ENCODE results near the gene ASTN2. TPM values are rescaled to one million over a fixed set of nuclear protein-coding genes. Genes with fewer than 3 reads are reported as not detected.

The ASTN2 gene
- total and polyA plus RNA-seq, 12 donors, result 1.9 to 11.1 (median 4.0) TPM

DNA sequence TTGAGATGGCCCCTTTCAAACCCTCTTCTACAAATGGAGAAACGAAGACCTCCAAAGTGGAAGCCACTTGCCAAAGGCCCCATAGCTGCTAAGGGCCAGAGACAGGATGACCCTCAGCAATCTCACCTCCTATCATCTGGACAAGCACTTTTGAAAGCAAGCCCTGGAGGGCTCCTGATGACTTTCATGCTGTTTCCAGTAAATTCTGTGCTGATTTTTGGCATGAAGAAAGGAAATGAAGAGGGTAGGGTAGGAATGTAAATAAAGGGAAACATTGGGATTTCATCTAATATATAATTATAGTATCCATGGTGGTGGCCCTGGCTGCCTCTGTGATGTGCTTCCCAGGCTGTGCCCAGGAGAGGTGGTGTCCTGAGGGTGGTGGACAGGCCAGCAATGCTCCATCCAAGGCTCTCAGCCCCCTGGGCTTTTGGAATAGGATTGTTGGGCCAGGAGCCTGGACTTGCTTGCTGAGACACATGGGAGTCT lies 935.8 kb downstream of the ASTN2 start:
- peak overlapping the region in 1 of 10 donors; percentile 15 for H3K27ac ChIP-seq
- no peak overlapping the region for H3K4me3 ChIP-seq
- TF ChIP-seq, protein P1, sequence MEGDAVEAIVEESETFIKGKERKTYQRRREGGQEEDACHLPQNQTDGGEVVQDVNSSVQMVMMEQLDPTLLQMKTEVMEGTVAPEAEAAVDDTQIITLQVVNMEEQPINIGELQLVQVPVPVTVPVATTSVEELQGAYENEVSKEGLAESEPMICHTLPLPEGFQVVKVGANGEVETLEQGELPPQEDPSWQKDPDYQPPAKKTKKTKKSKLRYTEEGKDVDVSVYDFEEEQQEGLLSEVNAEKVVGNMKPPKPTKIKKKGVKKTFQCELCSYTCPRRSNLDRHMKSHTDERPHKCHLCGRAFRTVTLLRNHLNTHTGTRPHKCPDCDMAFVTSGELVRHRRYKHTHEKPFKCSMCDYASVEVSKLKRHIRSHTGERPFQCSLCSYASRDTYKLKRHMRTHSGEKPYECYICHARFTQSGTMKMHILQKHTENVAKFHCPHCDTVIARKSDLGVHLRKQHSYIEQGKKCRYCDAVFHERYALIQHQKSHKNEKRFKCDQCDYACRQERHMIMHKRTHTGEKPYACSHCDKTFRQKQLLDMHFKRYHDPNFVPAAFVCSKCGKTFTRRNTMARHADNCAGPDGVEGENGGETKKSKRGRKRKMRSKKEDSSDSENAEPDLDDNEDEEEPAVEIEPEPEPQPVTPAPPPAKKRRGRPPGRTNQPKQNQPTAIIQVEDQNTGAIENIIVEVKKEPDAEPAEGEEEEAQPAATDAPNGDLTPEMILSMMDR (IDR thresholded peaks at IDR 0.05), result no peak
- no peak for DNase-seq
- intact Hi-C loops (cut with DNase I), result no loop called here
- peaks cover 0 to 26% (median 7%) of the 10 kb centered on the region in 9 donors for H3K4me1 ChIP-seq
- H3K27me3 ChIP-seq, result no peaks in the 10 kb centered on the region
- no peaks in the 10 kb centered on the region for H3K36me3 ChIP-seq
- no peaks in the 10 kb centered on the region for H3K9me3 ChIP-seq
- no peak for ATAC-seq
- 67 to 71% methylated on average over 1 of the region's 1 CpG for WGBS, 2 donors

DNA sequence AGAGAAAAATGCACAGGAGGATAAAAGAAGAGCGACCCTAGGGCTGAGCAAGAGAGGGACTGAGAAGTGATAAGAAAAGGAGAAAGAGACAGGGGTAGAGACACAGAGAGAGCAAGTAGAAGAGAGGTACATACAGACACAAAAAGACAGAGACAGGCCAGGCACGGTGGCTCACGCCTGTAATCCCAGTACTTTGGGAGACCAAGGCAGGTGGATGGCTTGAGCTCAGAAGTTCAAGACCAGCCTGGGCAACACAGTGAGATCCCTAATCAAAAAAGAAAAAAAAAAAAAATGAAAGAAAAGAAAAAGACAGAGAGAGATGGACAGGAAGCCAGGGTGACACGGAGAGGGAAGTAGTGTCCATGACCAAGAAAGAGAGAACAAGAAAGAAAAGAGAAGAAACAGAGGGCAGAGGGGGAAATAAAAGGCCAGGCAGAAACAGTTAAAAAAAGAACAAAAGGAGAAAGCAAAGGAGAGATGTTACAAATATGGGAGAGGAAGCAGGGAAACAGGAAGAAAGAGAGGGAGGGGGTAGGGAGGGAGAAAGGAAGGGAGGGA lies 937.2 kb downstream of the ASTN2 start:
- Histone ChIP-seq H3K27ac (peak overlapping the region in 5 of 10 donors; percentile 33 to 59 (median 40)), H3K4me1 (peaks cover 0 to 17% (median 7%) of the 10 kb centered on the region in 9 donors), H3K9me3 (no peaks in the 10 kb centered on the region), H3K4me3 (no peak overlapping the region), H3K27me3 (no peaks in the 10 kb centered on the region), H3K36me3 (no peaks in the 10 kb centered on the region)
- TF ChIP-seq, protein P1 (IDR thresholded peaks at IDR 0.05), result no peak
- DNase-seq (no peak), ATAC-seq (peak in 1 of 8 donors; percentile 7)
- intact Hi-C loops (cut with DNase I), result no loop called here
- 86% methylated on average over 4 of the region's 4 CpGs for WGBS, 2 donors

DNA sequence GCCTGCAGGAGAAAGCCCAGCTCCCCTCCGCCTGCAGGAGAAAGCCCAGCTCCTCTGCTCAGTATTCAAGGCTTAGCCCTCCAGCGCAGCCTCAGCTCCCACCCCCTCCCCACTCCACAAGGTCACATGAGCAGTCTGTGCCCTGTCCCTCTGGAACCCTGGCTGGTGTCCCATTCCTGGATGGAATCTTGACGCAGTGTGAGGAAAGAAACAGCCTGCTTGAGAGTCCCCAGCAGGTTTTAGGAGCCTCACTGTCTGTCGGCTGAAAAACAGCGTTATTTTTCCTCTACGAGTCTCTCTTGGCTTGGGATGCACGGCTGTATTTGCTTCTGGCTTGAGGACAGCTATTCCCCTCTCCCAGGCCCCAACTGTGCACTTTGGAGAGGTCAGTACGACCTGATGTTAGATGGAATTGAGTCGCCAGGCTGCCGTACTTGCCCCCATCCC lies 937.9 kb downstream of the ASTN2 start:
- peak; percentile 70 to 84 (median 80) for ATAC-seq
- intact Hi-C loops (cut with DNase I), result no loop called here
- peak overlapping the region in 5 of 10 donors; percentile 33 to 59 (median 40) for H3K27ac ChIP-seq

DNA sequence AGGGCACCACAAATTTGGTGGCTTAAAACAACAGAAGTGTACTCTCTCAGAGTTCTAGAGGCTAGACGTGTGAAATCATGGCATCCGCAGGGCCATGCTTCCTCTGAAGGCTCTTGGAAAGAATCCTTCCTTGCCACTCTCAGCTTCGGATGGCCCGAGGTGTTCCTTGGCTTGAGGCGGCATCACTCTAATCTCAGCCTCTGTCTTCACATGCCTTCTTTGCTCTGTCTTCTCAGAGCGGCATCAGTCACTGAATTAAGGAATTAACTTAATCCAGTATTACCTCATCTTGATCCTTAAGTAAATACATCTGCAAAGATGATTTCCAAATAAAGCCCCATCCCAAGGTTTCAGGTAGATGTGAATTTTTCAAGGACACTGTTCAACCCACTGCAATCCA lies 938.9 kb downstream of the ASTN2 start:
- ATAC-seq (no peak), DNase-seq (no peak)
- intact Hi-C loops (cut with DNase I), result no loop called here
- H3K4me3 ChIP-seq, result no peak overlapping the region
- H3K9me3 ChIP-seq, result no peaks in the 10 kb centered on the region
- WGBS, 2 donors, result 85 to 88% methylated on average over 6 of the region's 6 CpGs
- TF ChIP-seq, protein P1 (IDR thresholded peaks at IDR 0.05), result no peak
- peak overlapping the region in 1 of 10 donors; percentile 35 for H3K27ac ChIP-seq
- H3K4me1 ChIP-seq, result peaks cover 0 to 27% (median 17%) of the 10 kb centered on the region in 9 donors
- no peaks in the 10 kb centered on the region for H3K27me3 ChIP-seq
- no peaks in the 10 kb centered on the region for H3K36me3 ChIP-seq

More for the DNA sequence above, 937.9 kb downstream of the ASTN2 start:
- H3K9me3 ChIP-seq, result no peaks in the 10 kb centered on the region
- peak; percentile 29 to 63 for DNase-seq
- H3K4me3 ChIP-seq, result no peak overlapping the region
- peaks cover 0 to 17% (median 8%) of the 10 kb centered on the region in 9 donors for H3K4me1 ChIP-seq
- WGBS, 2 donors, result 20 to 30% methylated on average over 10 of the region's 10 CpGs
- H3K27me3 ChIP-seq, result no peaks in the 10 kb centered on the region
- TF ChIP-seq, protein P1 (IDR thresholded peaks at IDR 0.05), result no peak
- no peaks in the 10 kb centered on the region for H3K36me3 ChIP-seq
